Amygdala (tissue), 56 donors: ENCODE data around the gene MZB1.
"Not testable (repeated sequence)": the region's sequence is repeated elsewhere in the genome, so short reads cannot be mapped to it uniquely, and the experiment has no call there.

ENCODE experiments used
- DNase-seq, 56 donors: peaks; one replicate each; lab custom pipeline; 2025; lab: John Stamatoyannopoulos, UW

Gene MZB1

DNA sequence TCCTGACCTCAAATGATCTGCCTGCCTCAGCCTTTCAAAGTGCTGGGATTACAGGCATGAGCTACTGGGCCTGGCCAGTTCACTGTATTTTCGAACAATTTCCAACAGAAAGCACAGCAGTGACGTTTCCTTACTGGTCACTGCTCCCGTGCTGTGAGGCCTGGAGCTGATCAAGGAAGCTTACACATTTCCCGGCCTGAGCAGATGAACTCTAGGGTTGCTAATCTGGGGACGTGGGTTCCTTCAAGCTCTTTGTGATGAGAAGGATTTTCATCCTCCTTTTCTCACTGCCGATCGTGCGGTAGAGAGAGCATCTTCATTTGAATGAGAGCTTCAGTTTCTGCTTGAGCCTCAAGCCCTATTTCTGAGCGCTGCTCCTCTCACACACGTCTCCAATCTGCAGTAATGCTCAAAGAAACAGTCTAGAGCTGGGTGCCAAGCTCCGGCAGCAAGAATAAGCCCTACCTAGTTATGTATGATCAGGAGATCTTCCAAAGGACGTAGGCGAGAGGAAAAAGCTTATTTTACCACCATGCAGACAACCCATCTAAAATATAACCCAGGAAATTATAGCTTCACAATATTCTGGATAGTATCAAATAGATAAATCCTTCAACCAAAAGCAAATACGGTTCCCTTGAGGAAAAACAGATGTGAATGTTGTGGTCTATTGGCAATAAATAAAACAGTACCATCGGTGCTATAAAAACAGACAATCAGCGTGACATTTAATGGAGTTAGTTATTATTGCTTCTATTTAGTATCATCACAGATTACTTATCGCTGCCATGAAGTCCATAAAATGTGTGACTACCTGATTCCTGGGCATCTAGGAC is 21.5 kb upstream of the MZB1 start:
- DNase-seq: peak in 7 of 56 donors; percentile 14 to 39 (median 31)

- DNase-seq: no peak
Measured at GRCh38 chr5:139410121-139410992, 20.6 kb upstream of the MZB1 start.

GRCh38 chr5:139409116-139409515 is 19.4 kb upstream of the MZB1 start:
- DNase-seq: not testable (repeated sequence)

DNA sequence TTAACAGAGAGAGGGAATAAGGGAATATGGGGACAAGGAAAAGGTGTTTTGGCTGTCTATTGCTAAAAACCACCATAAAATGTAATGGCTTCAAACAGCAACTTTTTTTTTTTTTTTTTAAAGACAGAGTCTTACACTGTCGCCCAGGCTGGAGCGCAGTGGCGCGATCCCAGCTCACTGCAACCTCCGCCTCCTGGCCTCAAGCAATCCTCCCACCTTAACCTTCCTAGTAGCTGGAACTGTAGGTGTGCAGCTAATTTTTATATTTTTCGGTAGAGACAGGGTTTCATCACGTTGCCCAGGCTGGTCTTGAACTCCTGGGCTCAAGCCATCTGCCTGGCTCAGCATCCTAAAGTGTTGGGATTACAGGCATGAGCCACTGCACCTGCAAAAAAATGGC is 18.5 kb upstream of the MZB1 start:
- no peak for DNase-seq

DNA sequence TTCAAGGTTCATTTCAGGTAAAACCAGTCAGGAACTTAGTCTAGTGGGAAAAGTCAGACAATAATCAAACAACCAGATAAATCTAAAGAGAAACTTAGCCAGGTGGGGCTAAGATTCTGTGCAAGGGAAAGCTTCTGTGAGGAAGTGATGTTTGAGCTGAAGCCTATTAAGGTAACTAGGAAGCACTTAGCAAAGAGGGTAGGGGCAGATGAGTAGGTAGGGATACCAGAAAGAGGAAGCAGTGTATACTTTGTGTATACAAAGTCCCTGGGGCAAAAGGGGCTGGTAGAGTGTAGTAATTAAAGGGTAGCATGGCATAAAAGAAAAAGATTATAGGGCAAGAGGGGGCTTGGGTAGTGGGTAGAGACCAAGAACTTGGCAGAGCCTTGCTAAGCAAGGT is 17.8 kb upstream of the MZB1 start:
- no peak for DNase-seq

- DNase-seq: no peak
Measured at GRCh38 chr5:139406963-139407362, 17.2 kb upstream of the MZB1 start.

DNA sequence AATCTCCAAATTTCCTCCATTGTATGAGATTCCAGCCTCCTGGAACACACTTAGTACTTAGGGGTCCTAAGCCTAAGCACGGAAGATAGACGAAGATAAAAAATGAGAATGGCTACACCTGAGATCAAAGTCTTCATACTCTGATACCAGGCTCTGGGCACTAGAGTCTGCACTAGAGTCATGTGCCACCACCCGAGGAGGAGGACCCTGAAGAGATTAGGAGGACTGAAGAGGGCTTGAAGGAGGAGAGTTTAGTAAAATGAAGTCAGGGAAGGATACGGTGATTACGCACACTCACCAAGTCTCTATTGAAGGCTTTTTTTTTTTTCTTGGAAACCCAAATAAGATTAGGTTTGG is 14.7 kb upstream of the MZB1 start:
- no peak for DNase-seq

GRCh38 chr5:139403787-139404483 is 14.2 kb upstream of the MZB1 start, which contains the start of gene SPATA24:
TSS of gene SPATA24 (minus strand) at chr5:139404089. CDS start at chr5:139404060, 29 bp downstream.
- DNase-seq: peak; percentile 77 to 99 (median 96)

DNA sequence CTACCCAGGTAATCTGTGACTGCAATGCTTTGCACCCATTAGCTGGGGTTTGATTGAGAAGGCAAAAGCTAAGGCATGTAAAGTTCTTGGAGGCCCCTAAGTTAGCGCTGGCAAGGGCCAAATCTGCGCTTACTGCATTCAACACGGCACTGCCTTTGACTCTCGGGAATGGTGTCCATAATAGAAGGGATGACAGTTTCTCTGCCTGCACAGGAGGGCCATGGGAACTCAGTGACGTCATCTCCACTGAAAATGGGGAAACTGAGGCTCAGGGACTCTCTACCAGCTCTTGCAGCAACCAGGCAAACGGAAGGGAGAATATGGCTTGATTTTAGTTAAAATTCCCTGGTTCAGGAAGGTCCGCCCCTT is 13.7 kb upstream of the MZB1 start:
- no peak for DNase-seq

- DNase-seq: no peak
Measured at GRCh38 chr5:139402561-139403158, 12.9 kb upstream of the MZB1 start.

GRCh38 chr5:139401546-139401945 is 11.8 kb upstream of the MZB1 start:
- no peak for DNase-seq

DNA sequence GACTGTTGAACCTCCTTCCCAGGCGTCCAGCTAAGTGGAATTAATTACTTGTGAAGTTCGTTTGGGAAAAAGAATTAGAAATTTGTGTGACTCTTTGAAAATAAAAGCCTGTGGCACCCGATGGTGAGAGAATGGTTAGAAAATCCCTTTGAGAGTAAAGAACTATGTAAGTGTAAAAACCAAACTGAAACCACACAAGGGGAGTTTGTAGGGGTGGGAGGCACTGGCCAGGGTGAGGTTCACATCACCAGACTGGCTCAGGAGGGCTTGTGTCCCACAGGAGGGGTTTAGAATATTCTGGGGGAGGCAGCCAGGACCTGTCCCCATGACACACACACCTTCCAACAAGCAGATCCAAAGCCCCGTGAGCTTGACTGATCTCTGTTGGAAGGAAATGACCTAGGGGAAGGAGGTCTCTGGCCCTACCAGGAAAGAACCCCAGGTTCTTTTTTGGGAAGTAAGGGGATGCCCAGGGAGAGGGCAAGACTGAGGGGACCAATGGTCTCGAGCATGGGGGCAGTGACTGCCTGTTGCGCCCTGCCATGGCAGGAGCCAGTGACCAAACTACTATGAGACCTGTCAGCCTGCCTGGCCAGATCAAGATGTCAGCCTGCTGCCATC is 9.9 kb upstream of the MZB1 start:
- no peak for DNase-seq

DNA sequence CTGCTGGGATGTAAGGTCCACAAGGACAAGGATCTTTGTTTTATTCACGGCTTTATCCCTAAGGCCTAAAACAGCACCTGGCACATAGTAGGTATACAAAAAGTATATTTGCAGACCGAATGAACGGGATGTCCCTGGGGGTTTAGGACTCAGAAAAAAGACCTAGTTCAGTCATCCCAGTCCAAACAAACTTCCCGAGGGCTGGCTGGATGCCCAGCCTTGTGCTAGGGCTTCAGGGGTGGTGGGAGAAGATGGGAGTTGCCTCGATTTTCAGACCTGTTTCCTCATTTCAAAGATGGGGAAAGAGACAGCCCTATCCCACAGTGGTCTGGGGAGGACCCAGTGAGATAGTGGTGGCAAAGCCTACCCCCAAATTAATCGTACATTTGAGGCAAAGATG is 8.2 kb upstream of the MZB1 start:
- DNase-seq: no peak

DNA sequence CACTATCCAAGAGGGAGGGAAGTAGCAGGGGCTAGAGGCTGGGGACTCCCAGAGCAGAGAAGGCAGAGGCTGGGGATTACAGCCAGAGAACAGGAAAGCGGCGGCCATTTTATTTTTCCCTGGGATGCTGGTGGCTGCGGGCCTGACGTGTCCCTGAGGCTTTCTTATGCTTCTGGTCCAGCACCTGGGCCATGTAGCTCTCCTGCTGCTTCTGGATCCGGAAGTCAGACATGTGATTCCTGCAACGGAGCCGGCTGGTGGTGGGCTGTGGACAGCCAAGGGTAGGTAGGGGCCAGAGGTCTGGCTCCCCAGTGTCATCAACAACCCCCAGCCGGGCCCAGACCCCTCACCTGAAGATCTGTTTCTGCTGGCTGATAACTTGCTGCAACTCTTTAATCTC is 7.0 kb upstream of the MZB1 start:
- DNase-seq: no peak

- no peak for DNase-seq
Measured at GRCh38 chr5:139395844-139396640, 6.3 kb upstream of the MZB1 start.

DNA sequence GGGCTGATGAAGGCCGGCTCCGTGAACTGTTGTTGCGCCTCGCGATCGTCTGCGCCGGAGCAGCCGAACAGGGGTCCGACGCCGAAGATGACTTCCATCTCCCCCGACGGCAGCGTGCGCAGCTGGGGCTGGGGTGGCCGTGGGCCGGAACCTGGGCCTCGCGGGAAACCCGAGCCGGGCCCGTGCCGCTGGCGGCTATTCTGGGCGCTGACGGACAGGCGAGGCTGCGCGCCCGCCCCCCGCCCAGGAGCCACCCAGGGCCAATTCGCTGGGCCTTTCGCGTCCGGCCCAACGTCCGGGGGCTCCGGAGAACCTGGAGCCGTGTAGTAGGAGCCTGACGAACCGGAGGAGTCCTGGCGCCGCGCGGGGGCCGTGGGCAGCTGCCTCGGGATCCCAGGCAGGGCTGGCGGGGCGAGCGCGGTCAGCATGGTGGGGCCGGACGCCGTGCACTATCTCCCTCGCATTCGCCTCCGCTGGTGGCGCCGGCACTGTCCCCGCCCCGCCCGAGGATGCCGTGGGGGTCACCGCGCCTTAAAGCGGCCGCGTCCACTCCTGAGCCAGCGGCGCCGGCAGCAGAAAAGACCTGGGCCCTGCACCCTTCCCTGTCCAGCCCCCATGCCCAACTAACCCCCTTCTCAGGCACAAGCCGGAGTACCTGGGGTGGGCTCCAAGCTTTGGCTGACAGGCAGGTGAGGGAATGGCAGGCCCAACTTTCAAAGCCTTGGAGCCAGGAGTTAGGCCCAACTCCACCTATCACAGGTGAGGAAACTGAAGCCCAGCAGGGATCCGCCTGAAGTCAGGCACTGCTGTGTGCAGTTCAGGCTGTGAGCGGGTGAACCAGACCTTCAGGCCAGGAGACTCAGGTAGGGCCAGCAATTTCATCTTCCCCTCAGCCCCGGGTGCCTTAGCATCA is 5.2 kb upstream of the MZB1 start, which contains the start of gene PROB1:
TSS of gene PROB1 (minus strand) at position 451 of the 913 bp plus-strand sequence. CDS start at position 428, 23 bp downstream.
- DNase-seq: peak in 2 of 56 donors; percentile 15 to 35

- peak in 8 of 56 donors; percentile 12 to 47 (median 25) for DNase-seq
Measured at GRCh38 chr5:139394123-139394653, 4.5 kb upstream of the MZB1 start.
